IPS-18c (cell line): ENCODE results near the gene CGREF1.

Experiments used
- H3K4me3 ChIP-seq: 2 replicates; pipeline ENCODE4 v1.7.0; 2013; ENCODE audit warnings: low read depth, mild to moderate bottlenecking, low read length, moderate library complexity; ENCODE audit not compliant: insufficient read depth
- H3K9me3 ChIP-seq: one replicate; pipeline ENCODE4 v1.6.1; 2013; ENCODE audit warnings: mild to moderate bottlenecking, low read length, moderate library complexity; ENCODE audit not compliant: control insufficient read depth, insufficient read depth

CGREF1 gene

GRCh38 chr2:27071990-27072830 lies 46.7 kb downstream of the CGREF1 start:
- Histone ChIP-seq H3K9me3 (no peaks in the 10 kb centered on the region), H3K4me3 (peak overlapping the region; percentile 84)

DNA sequence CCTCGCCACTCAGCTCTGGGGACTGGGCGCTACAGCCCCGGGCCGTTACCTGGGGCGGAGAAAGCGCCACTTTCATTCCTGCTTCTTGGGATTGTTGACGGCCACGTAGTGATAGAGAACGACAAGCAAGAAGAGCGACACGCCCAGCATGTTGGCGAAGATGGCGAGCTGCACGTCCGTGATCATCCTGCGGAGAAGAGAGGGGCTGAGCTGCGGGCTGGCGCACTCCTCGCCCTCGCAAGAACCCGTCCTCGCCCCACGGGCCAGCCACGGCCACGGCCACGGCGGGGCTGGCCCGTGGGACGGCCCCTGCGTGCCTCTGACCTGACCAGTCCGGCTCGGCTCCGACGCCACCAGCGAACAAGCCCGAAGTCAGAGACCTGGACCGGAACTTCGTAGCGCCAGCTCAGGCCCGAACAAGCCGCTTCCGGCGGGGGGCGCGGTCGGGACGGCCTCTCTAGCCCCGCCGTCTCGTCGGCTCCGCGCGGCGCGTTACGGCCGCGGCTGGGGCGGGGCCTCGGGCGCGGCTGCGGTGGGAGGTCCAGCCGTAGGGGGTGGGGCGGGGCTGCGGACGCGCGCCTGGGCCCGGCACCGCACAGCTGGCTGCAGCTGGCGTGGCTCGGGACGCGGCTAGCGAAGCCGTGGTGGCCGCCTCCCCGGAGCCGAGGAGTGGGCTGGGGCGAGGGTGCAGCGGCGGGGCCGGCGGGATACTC lies 47.5 kb downstream of the CGREF1 start, which contains the start of gene OST4:
Gene OST4, minus strand, starts transcription at position 378 of the 713 bp plus-strand sequence.
- no peaks in the 10 kb centered on the region for H3K9me3 ChIP-seq
- peak within 1 kb of the TSS; percentile 99 for H3K4me3 ChIP-seq

DNA sequence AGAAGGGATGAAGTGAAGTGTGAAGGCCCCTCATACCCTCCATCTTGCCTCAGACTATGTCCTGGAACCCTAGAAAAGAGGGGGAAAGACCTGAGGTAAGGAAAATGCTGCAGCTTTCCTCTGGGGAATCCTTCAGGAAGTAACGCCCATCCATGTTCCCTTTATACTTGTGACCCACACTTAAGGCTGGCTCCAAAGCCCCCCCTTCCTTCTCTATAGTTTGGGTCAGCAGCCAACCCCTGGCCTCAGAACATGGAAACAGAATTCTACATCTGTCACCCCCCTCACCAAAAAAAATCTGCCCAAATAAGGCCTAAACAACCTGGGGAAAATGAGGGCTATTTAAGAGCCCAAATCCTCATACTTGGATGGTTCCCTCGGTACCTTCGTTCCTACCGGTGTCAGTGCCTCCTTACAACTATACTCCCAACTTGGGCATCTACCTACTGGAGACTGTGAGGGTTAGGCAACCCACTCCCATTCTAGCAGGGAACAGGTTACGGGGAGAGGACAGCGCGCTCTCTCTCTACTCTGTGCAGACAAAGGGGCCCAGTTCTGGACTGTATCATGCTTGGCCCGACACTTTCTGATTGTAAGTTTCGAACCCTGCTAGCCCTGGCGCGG lies 48.2 kb downstream of the CGREF1 start:
- peak overlapping the region; percentile 99 for H3K4me3 ChIP-seq
- no peaks in the 10 kb centered on the region for H3K9me3 ChIP-seq

- Histone ChIP-seq H3K4me3 (peak overlapping the region; percentile 99), H3K9me3 (no peaks in the 10 kb centered on the region)
These were observed 48.8 kb downstream of the CGREF1 start for GRCh38 chr2:27069961-27070618.

DNA sequence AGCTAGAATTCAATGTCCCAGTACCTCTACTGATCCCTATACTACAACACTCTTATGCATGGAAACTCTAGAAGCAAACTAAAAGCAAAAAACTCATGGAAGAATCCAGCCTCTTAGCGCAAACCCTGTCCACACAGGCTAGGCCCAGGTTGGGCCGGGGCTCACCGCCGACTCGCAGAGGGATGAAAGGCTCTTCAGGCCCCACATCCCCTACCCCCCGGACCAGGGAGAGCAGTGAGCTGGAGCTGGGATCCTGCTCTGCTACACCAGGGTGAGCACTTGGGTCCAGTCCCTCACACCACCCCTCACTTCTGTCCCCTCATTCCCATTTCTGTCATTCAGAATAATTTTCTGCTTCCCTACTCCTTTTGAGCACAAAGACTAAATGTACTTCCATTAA lies 49.5 kb downstream of the CGREF1 start:
- H3K9me3 ChIP-seq: no peaks in the 10 kb centered on the region
- no peak overlapping the region for H3K4me3 ChIP-seq

GRCh38 chr2:27067385-27067784 lies 51.5 kb downstream of the CGREF1 start:
- H3K4me3 ChIP-seq: no peak overlapping the region
- H3K9me3 ChIP-seq: no peaks in the 10 kb centered on the region

GRCh38 chr2:27065128-27065527 lies 53.8 kb downstream of the CGREF1 start:
- H3K4me3 ChIP-seq: no peak overlapping the region
- no peaks in the 10 kb centered on the region for H3K9me3 ChIP-seq

DNA sequence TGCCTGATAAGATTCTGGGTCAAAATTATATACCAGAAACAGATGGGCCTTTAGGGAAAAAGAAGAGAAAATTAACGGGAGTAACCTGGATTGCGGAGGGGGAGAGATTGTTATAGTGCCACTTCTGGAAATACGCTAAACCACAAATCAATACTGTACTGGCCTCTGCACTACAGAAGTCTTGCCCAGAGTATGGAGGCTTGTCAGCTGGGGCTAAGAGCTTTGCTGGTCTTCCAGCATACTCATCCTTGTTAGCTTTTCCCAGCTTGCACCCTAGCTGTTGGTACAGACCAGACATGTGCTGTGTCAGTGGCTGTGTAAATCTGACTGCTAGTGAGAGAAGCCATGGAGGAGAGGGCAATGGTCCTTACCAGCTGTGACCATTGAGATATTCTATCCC lies 58.6 kb downstream of the CGREF1 start:
- H3K9me3 ChIP-seq: no peaks in the 10 kb centered on the region
- H3K4me3 ChIP-seq: no peak overlapping the region

- Histone ChIP-seq H3K4me3 (no peak overlapping the region), H3K9me3 (no peaks in the 10 kb centered on the region)
These were observed 59.6 kb downstream of the CGREF1 start for GRCh38 chr2:27059141-27059820.

DNA sequence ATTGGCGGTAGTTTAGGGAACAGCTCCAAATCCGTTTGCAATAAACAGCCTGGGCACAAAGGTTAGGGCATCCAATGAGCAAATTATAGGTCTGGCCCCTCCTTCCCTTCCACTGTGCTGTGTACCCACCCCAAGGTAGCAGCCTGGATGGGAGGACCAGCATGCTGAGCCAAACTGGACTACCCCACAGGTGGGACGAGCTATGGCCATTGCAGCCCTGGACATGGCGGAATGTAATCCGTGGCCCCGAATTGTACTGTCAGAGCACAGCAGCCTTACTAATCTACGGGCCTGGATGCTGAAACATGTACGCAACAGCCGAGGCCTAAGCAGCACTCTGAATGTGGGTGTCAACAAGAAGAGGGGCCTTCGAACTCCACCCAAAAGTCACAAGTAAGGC lies 60.7 kb downstream of the CGREF1 start:
- no peaks in the 10 kb centered on the region for H3K9me3 ChIP-seq
- H3K4me3 ChIP-seq: no peak overlapping the region; the same call in 1 of the 2 replicates

GRCh38 chr2:27057184-27057583 lies 61.7 kb downstream of the CGREF1 start:
- H3K9me3 ChIP-seq: no peaks in the 10 kb centered on the region
- H3K4me3 ChIP-seq: no peak overlapping the region

DNA sequence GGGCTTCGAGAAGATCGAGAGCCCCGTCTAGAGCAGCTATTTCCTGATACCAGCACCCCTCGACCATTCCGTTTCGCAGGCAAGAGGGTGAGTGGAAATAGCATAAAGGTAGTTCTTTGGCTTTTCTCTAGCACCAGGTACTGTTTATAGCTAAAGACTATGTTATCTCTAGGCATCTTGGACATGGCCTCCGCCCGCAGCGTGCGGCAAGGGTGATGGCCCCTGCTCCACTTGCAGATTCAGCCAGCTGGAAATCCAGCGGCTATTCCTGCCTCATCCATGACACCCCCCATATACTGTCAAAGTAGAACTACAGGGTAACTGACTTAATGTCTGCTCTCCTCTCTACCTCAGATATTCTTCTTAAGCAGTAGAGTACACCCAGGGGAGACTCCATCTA lies 64.2 kb downstream of the CGREF1 start:
- Histone ChIP-seq H3K9me3 (no peaks in the 10 kb centered on the region), H3K4me3 (no peak overlapping the region)

DNA sequence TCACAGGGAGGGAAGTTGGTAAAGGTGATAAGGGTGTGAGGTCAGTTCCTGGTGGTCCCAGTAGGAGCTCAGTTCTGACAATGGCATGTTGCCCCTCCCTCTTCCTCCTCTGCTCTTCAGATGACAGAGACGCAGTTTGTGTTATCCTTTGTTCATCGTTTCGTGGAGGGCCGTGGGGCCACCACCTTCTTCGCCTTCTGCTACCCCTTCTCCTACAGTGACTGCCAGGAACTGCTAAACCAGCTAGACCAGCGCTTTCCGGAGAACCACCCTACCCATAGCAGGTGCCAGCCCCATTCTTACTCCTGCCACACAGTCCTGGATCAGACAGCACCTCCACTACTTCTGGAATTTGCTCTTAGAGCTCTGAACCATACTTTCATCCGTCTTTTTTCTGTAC lies 65.2 kb downstream of the CGREF1 start:
- Histone ChIP-seq H3K9me3 (peaks cover under 1% of the 10 kb centered on the region), H3K4me3 (no peak overlapping the region)

- Histone ChIP-seq H3K9me3 (peaks cover 2% of the 10 kb centered on the region), H3K4me3 (no peak overlapping the region)
These were observed 65.6 kb downstream of the CGREF1 start for GRCh38 chr2:27053321-27053720.

- H3K9me3 ChIP-seq: peaks cover 2% of the 10 kb centered on the region
- H3K4me3 ChIP-seq: peak overlapping the region; percentile 90
These were observed 66.9 kb downstream of the CGREF1 start for GRCh38 chr2:27051902-27052645.
